MCF 10A (cell line): ENCODE results near the gene SMIM43. TPM values are rescaled to one million over a fixed set of nuclear protein-coding genes. Genes with fewer than 3 reads are reported as not detected.

Experiments
- BruUV-seq: library from RNA; stranded (reverse); fragments of 400-500 nt; replicated peaks from 2 replicates; lab custom pipeline; 2021; lab: Mats Ljungman, UMichigan
- CTCF ChIA-PET: fragments of 300-600 bp; sonication (Branson Sonifier 250); formaldehyde crosslinking; extraction: SDS; loops from one replicate; lab custom pipeline; 2021; ENCODE audit warnings: antibody characterized with exemption, inconsistent platforms; lab: Yijun Ruan, JAX
- POLR2A ChIA-PET: fragments of 300-600, 350-650 bp; sonication (Branson Sonifier 250); formaldehyde crosslinking; extraction: SDS; loops from one replicate; lab custom pipeline; 2020; ENCODE audit warnings: antibody characterized with exemption, inconsistent platforms; lab: Yijun Ruan, JAX
- DNase-seq: peaks from one replicate; pipeline ENCODE4 v3.0.0-alpha.2; 2018; ENCODE audit not compliant: unreplicated experiment
- H3K27ac Mint-ChIP-seq: one replicate; pipeline ENCODE4 v1.8.0; 2022; ENCODE audit warnings: mild to moderate bottlenecking, low read depth, mixed read lengths; ENCODE audit not compliant: unreplicated experiment
- H3K27me3 Mint-ChIP-seq: one replicate; pipeline ENCODE4 v1.8.0; 2022; ENCODE audit warnings: mixed read lengths; ENCODE audit not compliant: insufficient read depth, unreplicated experiment
- H3K36me3 Mint-ChIP-seq: one replicate; pipeline ENCODE4 v1.8.0; 2022; ENCODE audit warnings: mild to moderate bottlenecking, moderate library complexity, mixed read lengths; ENCODE audit not compliant: insufficient read depth, unreplicated experiment
- H3K4me1 Mint-ChIP-seq: one replicate; pipeline ENCODE4 v1.8.0; 2022; ENCODE audit warnings: mixed read lengths; ENCODE audit not compliant: insufficient read depth, unreplicated experiment
- H3K4me3 Mint-ChIP-seq: one replicate; pipeline ENCODE4 v1.8.0; 2022; ENCODE audit warnings: mild to moderate bottlenecking, moderate library complexity, mixed read lengths; ENCODE audit not compliant: unreplicated experiment
- H3K9me3 Mint-ChIP-seq: one replicate; pipeline ENCODE4 v1.8.0; 2022; ENCODE audit warnings: mixed read lengths; ENCODE audit not compliant: unreplicated experiment
- intact Hi-C: fragments of 100-400 bp; cut with micrococcal nuclease; formaldehyde crosslinking; loops from 2 replicates; pipeline ENCODE4 v1.14.1; 2022
- total RNA-seq: library from RNA; stranded (reverse); gene quantifications from 2 replicates; pipeline ENCODE4 v1.2.3, GENCODE V29; 2022
- TF ChIP-seq, protein P1 (sequence below): fragments of 200-600 bp; IDR thresholded peaks from one replicate; pipeline ENCODE4 v1.8.0; 2022; ENCODE audit warnings: antibody characterized with exemption, mild to moderate bottlenecking; ENCODE audit not compliant: unreplicated experiment

Gene SMIM43
- total RNA-seq, 1 experiment from 2014 or later, result not detected

DNA sequence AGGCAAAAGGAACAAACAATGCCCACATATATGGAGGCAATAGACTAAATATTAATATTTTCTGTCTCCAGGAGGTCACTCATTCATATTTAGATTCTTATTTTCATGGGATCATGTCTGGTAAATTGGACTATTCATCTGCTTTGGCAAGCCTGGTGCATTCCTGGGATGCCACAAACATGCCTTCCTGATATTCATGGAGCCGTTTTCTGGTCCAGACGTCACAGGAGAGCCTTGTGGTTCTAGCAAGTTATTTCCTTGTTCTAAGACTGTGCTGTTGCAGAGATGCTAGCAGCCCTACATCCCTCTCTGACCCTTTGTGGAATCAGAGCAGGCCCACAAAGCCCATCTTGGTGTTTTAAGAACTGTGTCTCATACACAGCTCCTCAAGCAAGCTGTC is 20.0 kb upstream of the SMIM43 start:
- H3K27me3 Mint-ChIP-seq, result no peaks in the 10 kb centered on the region
- H3K4me3 Mint-ChIP-seq, result peak overlapping the region; percentile 54
- BruUV-seq, result TSS peak; percentile 28
- intact Hi-C loops, result no loop called here
- no peaks in the 10 kb centered on the region for H3K36me3 Mint-ChIP-seq
- H3K4me1 Mint-ChIP-seq, result peaks cover 26% of the 10 kb centered on the region
- H3K27ac Mint-ChIP-seq, result peak overlapping the region; percentile 80
- TF ChIP-seq, protein P1, sequence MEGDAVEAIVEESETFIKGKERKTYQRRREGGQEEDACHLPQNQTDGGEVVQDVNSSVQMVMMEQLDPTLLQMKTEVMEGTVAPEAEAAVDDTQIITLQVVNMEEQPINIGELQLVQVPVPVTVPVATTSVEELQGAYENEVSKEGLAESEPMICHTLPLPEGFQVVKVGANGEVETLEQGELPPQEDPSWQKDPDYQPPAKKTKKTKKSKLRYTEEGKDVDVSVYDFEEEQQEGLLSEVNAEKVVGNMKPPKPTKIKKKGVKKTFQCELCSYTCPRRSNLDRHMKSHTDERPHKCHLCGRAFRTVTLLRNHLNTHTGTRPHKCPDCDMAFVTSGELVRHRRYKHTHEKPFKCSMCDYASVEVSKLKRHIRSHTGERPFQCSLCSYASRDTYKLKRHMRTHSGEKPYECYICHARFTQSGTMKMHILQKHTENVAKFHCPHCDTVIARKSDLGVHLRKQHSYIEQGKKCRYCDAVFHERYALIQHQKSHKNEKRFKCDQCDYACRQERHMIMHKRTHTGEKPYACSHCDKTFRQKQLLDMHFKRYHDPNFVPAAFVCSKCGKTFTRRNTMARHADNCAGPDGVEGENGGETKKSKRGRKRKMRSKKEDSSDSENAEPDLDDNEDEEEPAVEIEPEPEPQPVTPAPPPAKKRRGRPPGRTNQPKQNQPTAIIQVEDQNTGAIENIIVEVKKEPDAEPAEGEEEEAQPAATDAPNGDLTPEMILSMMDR, result no peak
- peak; percentile 81 for DNase-seq
- no peaks in the 10 kb centered on the region for H3K9me3 Mint-ChIP-seq
- ChIA-PET CTCF (no interaction called here), POLR2A (interaction anchor here (0.7 to 1.6 kb wide), 2 partner anchors 88 to 405 kb away, joined by 4 to 6 read pairs; partner anchors contain the start of gene ANXA5)

DNA sequence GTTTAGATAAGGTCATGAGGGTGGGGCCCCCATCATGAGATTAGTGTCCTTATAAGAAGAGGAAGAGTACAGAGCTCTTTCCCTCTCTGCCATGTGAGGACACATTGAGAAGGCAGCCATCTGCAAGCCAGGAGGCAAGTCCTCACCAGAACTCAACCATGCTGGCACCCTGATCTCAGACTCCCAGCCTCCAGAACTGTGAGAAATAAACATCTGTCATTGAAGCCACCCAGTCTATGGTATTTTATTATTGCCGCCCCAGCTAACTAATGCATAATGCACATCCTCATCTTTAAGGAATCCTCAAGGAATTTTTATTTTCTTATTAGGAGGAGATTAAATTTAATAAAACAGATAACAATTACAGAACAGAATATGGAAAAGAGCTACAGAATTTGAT is 19.4 kb upstream of the SMIM43 start:
- Mint-ChIP-seq H3K4me3 (no peak overlapping the region), H3K9me3 (no peaks in the 10 kb centered on the region), H3K27ac (peak overlapping the region; percentile 80), H3K4me1 (peaks cover 25% of the 10 kb centered on the region), H3K36me3 (no peaks in the 10 kb centered on the region), H3K27me3 (no peaks in the 10 kb centered on the region)
- ChIA-PET CTCF (interaction anchor here (0.6 kb wide), 1 partner anchor 409 kb away, joined by 3 read pairs; no protein-coding TSS in a partner anchor), POLR2A (interaction anchor here (0.7 to 1.6 kb wide), 2 partner anchors 87 to 405 kb away, joined by 4 to 6 read pairs; partner anchors contain the start of gene ANXA5)
- TF ChIP-seq, protein P1, result no peak
- no peak for DNase-seq
- intact Hi-C loops, result no loop called here
- no TSS peak for BruUV-seq

DNA sequence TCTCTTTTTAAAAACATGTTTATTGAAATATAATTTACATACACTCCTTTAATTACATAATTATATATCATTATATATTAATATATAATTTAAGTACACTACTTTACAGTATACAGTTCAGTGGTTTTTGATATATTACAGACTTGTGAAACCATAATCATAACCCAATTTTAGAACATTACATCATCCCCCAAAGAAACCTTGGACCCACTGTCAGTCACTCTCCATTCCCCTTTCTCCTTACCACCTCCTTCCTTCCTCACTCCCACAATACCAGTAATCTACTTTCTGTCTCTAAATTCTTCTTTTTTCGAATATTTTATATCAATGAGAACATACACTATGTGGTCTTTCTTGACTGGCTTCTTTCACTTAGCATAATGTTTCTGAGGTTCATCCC is 18.2 kb upstream of the SMIM43 start:
- H3K9me3 Mint-ChIP-seq, result no peaks in the 10 kb centered on the region
- no peak for DNase-seq
- H3K27me3 Mint-ChIP-seq, result no peaks in the 10 kb centered on the region
- intact Hi-C loops, result no loop called here
- POLR2A ChIA-PET, result interaction anchor here (0.6 to 2.3 kb wide), 2 partner anchors 18 to 64 kb away, joined by 3 to 7 read pairs; partner anchors contain the start of gene EXOSC9
- CTCF ChIA-PET, result no interaction called here
- H3K4me1 Mint-ChIP-seq, result peaks cover 21% of the 10 kb centered on the region
- no peaks in the 10 kb centered on the region for H3K36me3 Mint-ChIP-seq
- no peak overlapping the region for H3K4me3 Mint-ChIP-seq
- TF ChIP-seq, protein P1, result no peak
- no TSS peak for BruUV-seq
- H3K27ac Mint-ChIP-seq, result no peak overlapping the region

DNA sequence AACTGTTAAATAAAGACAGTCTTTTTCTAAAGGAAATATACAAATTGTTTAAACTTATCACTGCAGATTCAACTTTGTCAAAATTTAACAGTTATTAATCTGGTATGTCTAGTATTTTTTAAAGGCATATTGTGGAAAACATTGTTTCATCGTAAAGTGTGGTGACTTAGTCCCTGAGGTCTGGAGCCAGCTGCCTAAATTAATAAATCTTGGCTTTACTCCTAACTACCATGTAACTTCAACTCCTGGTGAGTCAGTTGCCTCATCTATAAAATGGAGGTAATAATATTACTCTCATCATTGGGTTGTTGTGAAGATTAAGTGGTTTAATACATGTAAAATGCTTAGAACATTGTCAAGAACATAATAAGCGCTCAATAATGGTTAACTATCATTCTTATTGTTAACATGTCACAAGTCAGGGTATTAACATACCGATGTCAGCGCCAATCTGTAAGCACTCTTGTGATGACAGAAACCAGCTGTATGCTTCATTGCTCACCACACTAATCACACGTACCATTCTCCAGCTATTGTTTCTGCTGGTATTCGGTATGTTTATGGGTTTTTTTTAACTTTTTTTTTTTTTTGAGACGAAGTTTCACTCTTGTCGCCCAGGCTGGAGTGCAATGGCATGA is 14.1 kb upstream of the SMIM43 start:
- ChIA-PET POLR2A (interaction anchor here (1.1 kb wide), 2 partner anchors 17 to 25 kb away, joined by 3 read pairs; no protein-coding TSS in a partner anchor), CTCF (interaction anchor here (1.0 to 1.7 kb wide), 3 partner anchors 12 to 14 kb away, joined by 3 to 5 read pairs (median 3); partner anchors contain the start of gene SMIM43)
- DNase-seq, result no peak
- TF ChIP-seq, protein P1, result no peak
- no peak overlapping the region for H3K27ac Mint-ChIP-seq
- intact Hi-C loops, result no loop called here
- H3K9me3 Mint-ChIP-seq, result no peaks in the 10 kb centered on the region
- H3K4me1 Mint-ChIP-seq, result peaks cover 16% of the 10 kb centered on the region
- BruUV-seq, result no TSS peak
- H3K4me3 Mint-ChIP-seq, result no peak overlapping the region
- no peaks in the 10 kb centered on the region for H3K36me3 Mint-ChIP-seq
- no peaks in the 10 kb centered on the region for H3K27me3 Mint-ChIP-seq
